ENCODE measurements around the gene SERINC5.

DNA sequence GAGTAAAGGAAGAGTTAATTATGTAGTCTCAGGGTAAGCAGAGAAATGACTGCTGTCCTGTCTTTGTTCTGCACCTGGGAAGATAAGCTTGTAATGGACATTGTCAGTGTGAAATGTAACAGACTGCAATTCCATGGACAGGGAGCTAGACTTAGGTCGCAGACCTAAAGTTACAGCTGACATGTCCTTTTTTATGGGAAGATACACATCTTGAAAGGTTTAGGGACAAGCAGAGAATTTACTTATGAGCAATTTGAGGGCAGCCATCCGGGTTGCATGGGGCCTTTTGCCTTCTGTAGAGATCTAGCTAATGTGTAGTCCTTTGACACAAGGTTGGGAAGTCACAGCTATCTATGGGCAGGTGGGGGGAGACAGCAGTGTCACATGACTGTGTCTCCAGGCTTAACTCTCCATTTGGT is 85.7 kb downstream of the SERINC5 start:
- TF ChIP-seq, protein P1, sequence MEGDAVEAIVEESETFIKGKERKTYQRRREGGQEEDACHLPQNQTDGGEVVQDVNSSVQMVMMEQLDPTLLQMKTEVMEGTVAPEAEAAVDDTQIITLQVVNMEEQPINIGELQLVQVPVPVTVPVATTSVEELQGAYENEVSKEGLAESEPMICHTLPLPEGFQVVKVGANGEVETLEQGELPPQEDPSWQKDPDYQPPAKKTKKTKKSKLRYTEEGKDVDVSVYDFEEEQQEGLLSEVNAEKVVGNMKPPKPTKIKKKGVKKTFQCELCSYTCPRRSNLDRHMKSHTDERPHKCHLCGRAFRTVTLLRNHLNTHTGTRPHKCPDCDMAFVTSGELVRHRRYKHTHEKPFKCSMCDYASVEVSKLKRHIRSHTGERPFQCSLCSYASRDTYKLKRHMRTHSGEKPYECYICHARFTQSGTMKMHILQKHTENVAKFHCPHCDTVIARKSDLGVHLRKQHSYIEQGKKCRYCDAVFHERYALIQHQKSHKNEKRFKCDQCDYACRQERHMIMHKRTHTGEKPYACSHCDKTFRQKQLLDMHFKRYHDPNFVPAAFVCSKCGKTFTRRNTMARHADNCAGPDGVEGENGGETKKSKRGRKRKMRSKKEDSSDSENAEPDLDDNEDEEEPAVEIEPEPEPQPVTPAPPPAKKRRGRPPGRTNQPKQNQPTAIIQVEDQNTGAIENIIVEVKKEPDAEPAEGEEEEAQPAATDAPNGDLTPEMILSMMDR (conservative IDR thresholded peaks at IDR 0.05; ENCODE audit: low read length): no peak
- no peak for TF ChIP-seq EZH2phosphoT487 (IDR thresholded peaks at IDR 0.05; ENCODE audit: borderline replicate concordance)
